NT2/D1 (cell line): ENCODE data around the gene ATM.
"Not testable (repeated sequence)": the region's sequence is repeated elsewhere in the genome, so short reads cannot be mapped to it uniquely, and the experiment has no call there.

Experiments
- DNase-seq: peaks from one replicate; pipeline ENCODE4 v3.0.0-alpha.2; 2011; ENCODE audit warnings: low read depth, low spot score
- H3K27me3 ChIP-seq: 2 replicates; pipeline ENCODE4 v1.6.0; 2011; ENCODE audit warnings: mild to moderate bottlenecking; ENCODE audit not compliant: insufficient read length, insufficient read depth
- H3K36me3 ChIP-seq: 2 replicates; pipeline ENCODE4 v1.6.1; 2011; ENCODE audit warnings: mild to moderate bottlenecking, low read length, mixed read lengths; ENCODE audit not compliant: insufficient read depth, insufficient read length
- H3K4me1 ChIP-seq: 2 replicates; pipeline ENCODE4 v1.5.1; 2011; ENCODE audit not compliant: insufficient read depth, insufficient read length
- H3K4me3 ChIP-seq: 2 replicates; pipeline ENCODE4 v1.5.1; 2011; ENCODE audit warnings: low read depth; ENCODE audit not compliant: insufficient read length
- H3K9ac ChIP-seq: 2 replicates; pipeline ENCODE4 v1.6.0; 2011; ENCODE audit warnings: low read depth; ENCODE audit not compliant: insufficient read length
- H3K9me3 ChIP-seq: 2 replicates; pipeline ENCODE4 v1.5.1; 2011; ENCODE audit warnings: mild to moderate bottlenecking, low read length; ENCODE audit not compliant: insufficient read depth
- SUZ12 ChIP-seq: IDR thresholded peaks from 2 replicates; pipeline ENCODE4 v1.6.1; 2011; ENCODE audit not compliant: insufficient read length, insufficient read depth; ENCODE audit errors: extremely low read depth
- YY1 ChIP-seq: IDR thresholded peaks from 2 replicates; pipeline ENCODE4 v1.6.1; 2011; ENCODE audit not compliant: insufficient read length, insufficient read depth
- ZNF274 ChIP-seq: IDR thresholded peaks from 2 replicates; pipeline ENCODE4 v1.6.1; 2011; ENCODE audit warnings: mild to moderate bottlenecking, low read depth, low read length

The ATM gene

GRCh38 chr11:108286956-108287355, 64.1 kb downstream of the ATM start:
- Histone ChIP-seq H3K27me3 (no peaks in the 10 kb centered on the region), H3K9ac (no peak overlapping the region), H3K4me3 (no peak overlapping the region), H3K36me3 (peaks cover 47% of the 10 kb centered on the region), H3K4me1 (no peaks in the 10 kb centered on the region), H3K9me3 (no peaks in the 10 kb centered on the region)
- no peak for DNase-seq
- TF ChIP-seq ZNF274: no peak
- no peak for TF ChIP-seq SUZ12
- TF ChIP-seq YY1: no peak

- not testable (repeated sequence) for H3K4me1 ChIP-seq, H3K9me3 ChIP-seq, H3K4me3 ChIP-seq, H3K27me3 ChIP-seq, DNase-seq, H3K9ac ChIP-seq
- H3K36me3 ChIP-seq: peaks cover 40% of the 10 kb centered on the region
These were observed 66.2 kb downstream of the ATM start for GRCh38 chr11:108289066-108289465.

GRCh38 chr11:108289699-108290098, 66.8 kb downstream of the ATM start:
- H3K27me3 ChIP-seq: no peaks in the 10 kb centered on the region
- TF ChIP-seq YY1 (no peak), SUZ12 (no peak), ZNF274 (no peak)
- no peaks in the 10 kb centered on the region for H3K4me1 ChIP-seq
- H3K4me3 ChIP-seq: no peak overlapping the region
- H3K9ac ChIP-seq: no peak overlapping the region
- no peaks in the 10 kb centered on the region for H3K9me3 ChIP-seq
- H3K36me3 ChIP-seq: peaks cover 35% of the 10 kb centered on the region
- no peak for DNase-seq

GRCh38 chr11:108293229-108293628, 70.4 kb downstream of the ATM start:
- peaks cover 34% of the 10 kb centered on the region for H3K36me3 ChIP-seq
- no peak for TF ChIP-seq ZNF274
- TF ChIP-seq YY1: no peak
- TF ChIP-seq SUZ12: no peak

GRCh38 chr11:108302121-108302785, 79.4 kb downstream of the ATM start:
- Histone ChIP-seq H3K36me3 (peaks cover 36% of the 10 kb centered on the region), H3K27me3 (no peaks in the 10 kb centered on the region), H3K4me3 (no peak overlapping the region), H3K9me3 (no peaks in the 10 kb centered on the region), H3K9ac (no peak overlapping the region), H3K4me1 (no peaks in the 10 kb centered on the region)
- no peak for DNase-seq
- TF ChIP-seq ZNF274 (no peak), SUZ12 (no peak), YY1 (no peak)

More at GRCh38 chr11:108293229-108293628, 70.4 kb downstream of the ATM start:
- Histone ChIP-seq H3K9ac (no peak overlapping the region), H3K4me3 (no peak overlapping the region), H3K27me3 (no peaks in the 10 kb centered on the region), H3K9me3 (no peaks in the 10 kb centered on the region), H3K4me1 (no peaks in the 10 kb centered on the region)
- DNase-seq: no peak

- no peak for DNase-seq
- H3K4me1 ChIP-seq: no peaks in the 10 kb centered on the region
- no peak overlapping the region for H3K4me3 ChIP-seq
- peaks cover 30% of the 10 kb centered on the region for H3K36me3 ChIP-seq
- no peak for TF ChIP-seq ZNF274
- no peak for TF ChIP-seq SUZ12
- TF ChIP-seq YY1: no peak
- H3K27me3 ChIP-seq: no peaks in the 10 kb centered on the region
- H3K9ac ChIP-seq: no peak overlapping the region
- no peaks in the 10 kb centered on the region for H3K9me3 ChIP-seq
These were observed 84.9 kb downstream of the ATM start for GRCh38 chr11:108307751-108308150.

- TF ChIP-seq YY1 (no peak), ZNF274 (no peak), SUZ12 (no peak)
- Histone ChIP-seq H3K9me3 (no peaks in the 10 kb centered on the region), H3K36me3 (peaks cover 17% of the 10 kb centered on the region), H3K4me3 (no peak overlapping the region), H3K27me3 (no peaks in the 10 kb centered on the region), H3K4me1 (no peaks in the 10 kb centered on the region), H3K9ac (no peak overlapping the region)
- DNase-seq: no peak
These were observed 90.6 kb downstream of the ATM start for GRCh38 chr11:108313444-108313843.
